ENCODE measurements around the gene PDE3B.

- no peak for TF ChIP-seq EZH2 (IDR thresholded peaks at IDR 0.05)
- TF ChIP-seq POLR2AphosphoS5 (IDR thresholded peaks at IDR 0.05; ENCODE audit: low read depth, low read length), result peak; percentile 88
- no peak; the same call in 1 of the 2 replicates for TF ChIP-seq RAD21 (IDR thresholded peaks at IDR 0.05; ENCODE audit: low read depth)
- TF ChIP-seq POLR2A (IDR thresholded peaks at IDR 0.05; ENCODE audit: borderline replicate concordance, extremely low read depth, insufficient read depth, insufficient read length), result peak; percentile 91
- TF ChIP-seq, protein P1, sequence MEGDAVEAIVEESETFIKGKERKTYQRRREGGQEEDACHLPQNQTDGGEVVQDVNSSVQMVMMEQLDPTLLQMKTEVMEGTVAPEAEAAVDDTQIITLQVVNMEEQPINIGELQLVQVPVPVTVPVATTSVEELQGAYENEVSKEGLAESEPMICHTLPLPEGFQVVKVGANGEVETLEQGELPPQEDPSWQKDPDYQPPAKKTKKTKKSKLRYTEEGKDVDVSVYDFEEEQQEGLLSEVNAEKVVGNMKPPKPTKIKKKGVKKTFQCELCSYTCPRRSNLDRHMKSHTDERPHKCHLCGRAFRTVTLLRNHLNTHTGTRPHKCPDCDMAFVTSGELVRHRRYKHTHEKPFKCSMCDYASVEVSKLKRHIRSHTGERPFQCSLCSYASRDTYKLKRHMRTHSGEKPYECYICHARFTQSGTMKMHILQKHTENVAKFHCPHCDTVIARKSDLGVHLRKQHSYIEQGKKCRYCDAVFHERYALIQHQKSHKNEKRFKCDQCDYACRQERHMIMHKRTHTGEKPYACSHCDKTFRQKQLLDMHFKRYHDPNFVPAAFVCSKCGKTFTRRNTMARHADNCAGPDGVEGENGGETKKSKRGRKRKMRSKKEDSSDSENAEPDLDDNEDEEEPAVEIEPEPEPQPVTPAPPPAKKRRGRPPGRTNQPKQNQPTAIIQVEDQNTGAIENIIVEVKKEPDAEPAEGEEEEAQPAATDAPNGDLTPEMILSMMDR (IDR thresholded peaks at IDR 0.05 in 2 of 3, conservative IDR thresholded peaks at IDR 0.05 in 1 of 3; ENCODE audit: borderline replicate concordance in 1 of 3, insufficient read depth in 1 of 3, low read depth in 2 of 3, low read length in 2 of 3), result no peak
- TF ChIP-seq, protein P2, sequence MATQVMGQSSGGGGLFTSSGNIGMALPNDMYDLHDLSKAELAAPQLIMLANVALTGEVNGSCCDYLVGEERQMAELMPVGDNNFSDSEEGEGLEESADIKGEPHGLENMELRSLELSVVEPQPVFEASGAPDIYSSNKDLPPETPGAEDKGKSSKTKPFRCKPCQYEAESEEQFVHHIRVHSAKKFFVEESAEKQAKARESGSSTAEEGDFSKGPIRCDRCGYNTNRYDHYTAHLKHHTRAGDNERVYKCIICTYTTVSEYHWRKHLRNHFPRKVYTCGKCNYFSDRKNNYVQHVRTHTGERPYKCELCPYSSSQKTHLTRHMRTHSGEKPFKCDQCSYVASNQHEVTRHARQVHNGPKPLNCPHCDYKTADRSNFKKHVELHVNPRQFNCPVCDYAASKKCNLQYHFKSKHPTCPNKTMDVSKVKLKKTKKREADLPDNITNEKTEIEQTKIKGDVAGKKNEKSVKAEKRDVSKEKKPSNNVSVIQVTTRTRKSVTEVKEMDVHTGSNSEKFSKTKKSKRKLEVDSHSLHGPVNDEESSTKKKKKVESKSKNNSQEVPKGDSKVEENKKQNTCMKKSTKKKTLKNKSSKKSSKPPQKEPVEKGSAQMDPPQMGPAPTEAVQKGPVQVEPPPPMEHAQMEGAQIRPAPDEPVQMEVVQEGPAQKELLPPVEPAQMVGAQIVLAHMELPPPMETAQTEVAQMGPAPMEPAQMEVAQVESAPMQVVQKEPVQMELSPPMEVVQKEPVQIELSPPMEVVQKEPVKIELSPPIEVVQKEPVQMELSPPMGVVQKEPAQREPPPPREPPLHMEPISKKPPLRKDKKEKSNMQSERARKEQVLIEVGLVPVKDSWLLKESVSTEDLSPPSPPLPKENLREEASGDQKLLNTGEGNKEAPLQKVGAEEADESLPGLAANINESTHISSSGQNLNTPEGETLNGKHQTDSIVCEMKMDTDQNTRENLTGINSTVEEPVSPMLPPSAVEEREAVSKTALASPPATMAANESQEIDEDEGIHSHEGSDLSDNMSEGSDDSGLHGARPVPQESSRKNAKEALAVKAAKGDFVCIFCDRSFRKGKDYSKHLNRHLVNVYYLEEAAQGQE (IDR thresholded peaks at IDR 0.05; ENCODE audit: low read depth), result no peak
- peak; percentile 36 for TF ChIP-seq TCF7L2 (IDR thresholded peaks at IDR 0.05; ENCODE audit: borderline replicate concordance, extremely low read depth, insufficient read depth, insufficient read length)
- peak; percentile 93 for TF ChIP-seq CBX3 (IDR thresholded peaks at IDR 0.05; ENCODE audit: low read depth)
Measured at GRCh38 chr11:14891143-14892035, 247.8 kb downstream of the PDE3B start.
